Neural progenitor cell (in vitro differentiated cells): ENCODE results near the gene ITPR2.

Experiments used
- EZH2 ChIP-seq: fragments of 200-600 bp; sonication (generic); IDR thresholded peaks from 2 replicates; pipeline ENCODE4 v1.6.1; 2017; ENCODE audit warnings: antibody characterized with exemption, mild to moderate bottlenecking, moderate library complexity
- EZH2phosphoT487 ChIP-seq: fragments of 200-600 bp; sonication (generic); IDR thresholded peaks from 2 replicates; pipeline ENCODE4 v1.6.1; 2017; ENCODE audit warnings: antibody characterized with exemption
- TF ChIP-seq, protein P1 (sequence below): fragments of 200-600 bp; sonication (generic); IDR thresholded peaks from 2 replicates; pipeline ENCODE4 v1.5.1; 2017; ENCODE audit warnings: antibody characterized with exemption, mild to moderate bottlenecking

DNA sequence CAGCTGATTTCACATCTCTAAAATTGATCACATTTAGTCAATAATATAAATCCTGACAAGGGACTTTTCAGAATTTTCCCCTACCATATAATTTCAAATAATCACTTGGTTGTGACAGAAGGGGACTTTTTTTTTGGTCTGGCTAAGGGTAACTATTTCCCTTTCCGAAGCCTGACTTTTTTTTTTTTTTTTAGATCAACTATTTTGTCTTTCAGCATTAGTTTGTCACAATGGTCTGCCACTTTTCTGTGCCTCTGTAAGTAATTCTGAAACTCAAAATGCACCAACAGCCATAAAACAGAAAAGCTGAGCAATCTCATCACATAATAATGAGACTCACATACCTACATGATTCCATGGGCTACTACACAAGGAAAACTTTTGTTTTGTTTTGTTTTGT lies 371.2 kb downstream of the ITPR2 start:
- TF ChIP-seq EZH2 = no peak
- TF ChIP-seq EZH2phosphoT487 = no peak
- TF ChIP-seq, protein P1, sequence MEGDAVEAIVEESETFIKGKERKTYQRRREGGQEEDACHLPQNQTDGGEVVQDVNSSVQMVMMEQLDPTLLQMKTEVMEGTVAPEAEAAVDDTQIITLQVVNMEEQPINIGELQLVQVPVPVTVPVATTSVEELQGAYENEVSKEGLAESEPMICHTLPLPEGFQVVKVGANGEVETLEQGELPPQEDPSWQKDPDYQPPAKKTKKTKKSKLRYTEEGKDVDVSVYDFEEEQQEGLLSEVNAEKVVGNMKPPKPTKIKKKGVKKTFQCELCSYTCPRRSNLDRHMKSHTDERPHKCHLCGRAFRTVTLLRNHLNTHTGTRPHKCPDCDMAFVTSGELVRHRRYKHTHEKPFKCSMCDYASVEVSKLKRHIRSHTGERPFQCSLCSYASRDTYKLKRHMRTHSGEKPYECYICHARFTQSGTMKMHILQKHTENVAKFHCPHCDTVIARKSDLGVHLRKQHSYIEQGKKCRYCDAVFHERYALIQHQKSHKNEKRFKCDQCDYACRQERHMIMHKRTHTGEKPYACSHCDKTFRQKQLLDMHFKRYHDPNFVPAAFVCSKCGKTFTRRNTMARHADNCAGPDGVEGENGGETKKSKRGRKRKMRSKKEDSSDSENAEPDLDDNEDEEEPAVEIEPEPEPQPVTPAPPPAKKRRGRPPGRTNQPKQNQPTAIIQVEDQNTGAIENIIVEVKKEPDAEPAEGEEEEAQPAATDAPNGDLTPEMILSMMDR = no peak
